ENCODE results near the gene ODC1.

- TF ChIP-seq CTCF (IDR thresholded peaks at IDR 0.05) (no peak), POLR2A (IDR thresholded peaks at IDR 0.05) (no peak)
Measured at GRCh38 chr2:10482460-10482859, 34.3 kb upstream of the ODC1 start.
